Measurements from ENCODE around the gene UBASH3B. TPM values are rescaled to one million over a fixed set of nuclear protein-coding genes. Genes with fewer than 3 reads are reported as not detected.

UBASH3B gene
- total and polyA plus RNA-seq, 9 donors = 0.31 to 5.9 (median 1.8) TPM

- H3K4me1 ChIP-seq (ENCODE audit: insufficient read depth) = no peaks in the 10 kb centered on the region
- H3K4me3 ChIP-seq = no peak overlapping the region
- no peaks in the 10 kb centered on the region for H3K36me3 ChIP-seq
- no peak overlapping the region for H3K27ac ChIP-seq
- intact Hi-C loops (cut with DNase I) = loop anchor here in 3 of 4 donors (5.0 to 10.0 kb wide), 4 partner anchors 217 to 270 kb away; no protein-coding TSS in a partner anchor
- TF ChIP-seq EP300 (IDR thresholded peaks at IDR 0.05) (no peak), CTCF (IDR thresholded peaks at IDR 0.05) (no peak), POLR2A (IDR thresholded peaks at IDR 0.05) (no peak)
- H3K9me3 ChIP-seq = no peaks in the 10 kb centered on the region
- H3K27me3 ChIP-seq = no peaks in the 10 kb centered on the region
- no peak for DNase-seq
- WGBS, 3 donors = 77 to 82% (median 79%) methylated on average over 10 of the region's 10 CpGs
These were observed 196.7 kb downstream of the UBASH3B start for GRCh38 chr11:122852074-122852795.

- Histone ChIP-seq H3K27me3 (no peaks in the 10 kb centered on the region), H3K36me3 (no peaks in the 10 kb centered on the region), H3K4me3 (no peak overlapping the region), H3K9me3 (no peaks in the 10 kb centered on the region), H3K4me1 (ENCODE audit: insufficient read depth) (no peaks in the 10 kb centered on the region), H3K27ac (no peak overlapping the region)
- DNase-seq = no peak
- TF ChIP-seq POLR2A (IDR thresholded peaks at IDR 0.05) (no peak), CTCF (IDR thresholded peaks at IDR 0.05) (no peak), EP300 (IDR thresholded peaks at IDR 0.05) (no peak)
- intact Hi-C loops (cut with DNase I) = loop anchor here in 3 of 4 donors (5.0 to 10.0 kb wide), 4 partner anchors 218 to 270 kb away; no protein-coding TSS in a partner anchor
- WGBS, 3 donors = 90 to 97% (median 93%) methylated on average over 5 of the region's 5 CpGs
These were observed 197.3 kb downstream of the UBASH3B start for GRCh38 chr11:122852796-122853160.

- Histone ChIP-seq H3K9me3 (no peaks in the 10 kb centered on the region), H3K4me3 (no peak overlapping the region), H3K27me3 (no peaks in the 10 kb centered on the region), H3K4me1 (ENCODE audit: insufficient read depth) (no peaks in the 10 kb centered on the region), H3K36me3 (no peaks in the 10 kb centered on the region), H3K27ac (no peak overlapping the region)
- TF ChIP-seq EP300 (IDR thresholded peaks at IDR 0.05) (no peak), CTCF (IDR thresholded peaks at IDR 0.05) (no peak), POLR2A (IDR thresholded peaks at IDR 0.05) (no peak)
- intact Hi-C loops (cut with DNase I) = loop anchor here in 3 of 4 donors (5.0 to 10.0 kb wide), 4 partner anchors 218 to 271 kb away; no protein-coding TSS in a partner anchor
- no peak for DNase-seq
- WGBS, 3 donors = 90 to 95% (median 94%) methylated on average over 11 of the region's 11 CpGs
These were observed 197.7 kb downstream of the UBASH3B start for GRCh38 chr11:122853261-122853660.

GRCh38 chr11:122853971-122854446 lies 198.5 kb downstream of the UBASH3B start:
- Histone ChIP-seq H3K4me1 (ENCODE audit: insufficient read depth) (no peaks in the 10 kb centered on the region), H3K27ac (no peak overlapping the region), H3K9me3 (no peaks in the 10 kb centered on the region), H3K27me3 (no peaks in the 10 kb centered on the region), H3K36me3 (no peaks in the 10 kb centered on the region), H3K4me3 (no peak overlapping the region)
- no peak for TF ChIP-seq POLR2A (IDR thresholded peaks at IDR 0.05)
- peak; percentile 28 to 75 (median 45) for TF ChIP-seq CTCF (IDR thresholded peaks at IDR 0.05)
- intact Hi-C loops (cut with DNase I) = loop anchor here in 3 of 4 donors (5.0 to 10.0 kb wide), 4 partner anchors 219 to 272 kb away; no protein-coding TSS in a partner anchor
- DNase-seq = peak; percentile 24 to 67 (median 30)
- 30 to 32% (median 31%) methylated on average over 3 of the region's 3 CpGs for WGBS, 3 donors
